ENCODE data around the gene HCST.

HCST gene

DNA sequence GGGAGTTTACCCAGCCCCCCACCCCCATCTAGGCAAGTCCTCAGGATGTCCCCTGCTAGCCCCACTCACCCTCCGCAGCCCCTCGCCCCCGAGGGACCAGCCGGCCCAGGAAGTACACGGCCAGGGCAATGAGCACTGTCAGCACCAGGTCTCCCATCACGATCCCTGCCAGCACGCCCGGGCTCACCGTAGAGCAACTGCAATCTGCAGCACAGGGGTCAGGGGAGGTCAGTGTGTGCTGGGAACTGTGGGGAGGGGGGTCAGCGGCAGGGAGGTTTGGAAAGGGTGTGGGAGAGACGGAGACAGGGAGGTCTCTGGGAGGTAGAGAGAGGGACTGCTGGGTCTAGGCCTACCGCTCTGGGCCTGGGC lies 5.0 kb downstream of the HCST start:
- H3K4ac ChIP-seq (ENCODE audit: low read depth, low read length) = no peak overlapping the region
- H3K79me2 ChIP-seq (ENCODE audit: control insufficient read depth, insufficient read depth, low read length, poor library complexity) = no peaks in the 10 kb centered on the region
- H2AFZ ChIP-seq (ENCODE audit: insufficient read depth, low read length, poor library complexity) = no peak overlapping the region
- no peak overlapping the region for H3K14ac ChIP-seq (ENCODE audit: low read length)
- no peak overlapping the region for H4K8ac ChIP-seq (ENCODE audit: low read depth, low read length)
- H2BK12ac ChIP-seq (ENCODE audit: low read length) = no peak overlapping the region
- no peak overlapping the region for H3K27ac ChIP-seq (ENCODE audit: low read depth, low read length)
- no peak overlapping the region for H3K18ac ChIP-seq (ENCODE audit: low read length)
- H2BK120ac ChIP-seq (ENCODE audit: insufficient read depth, low read length, poor library complexity) = no peak overlapping the region
- DNase-seq = no peak
- H3K9ac ChIP-seq (ENCODE audit: low read length) = no peak overlapping the region
- H3K27me3 ChIP-seq (ENCODE audit: insufficient read depth, low read length) = no peaks in the 10 kb centered on the region
- no CpG with 5 or more reads among the region's 12 CpGs for WGBS (ENCODE audit: extremely low coverage, insufficient coverage, insufficient read length)
- H3K9me3 ChIP-seq (ENCODE audit: insufficient read depth, low read depth, low read length) = no peaks in the 10 kb centered on the region
- no peaks in the 10 kb centered on the region for H3K79me1 ChIP-seq (ENCODE audit: low read length)
- H2BK5ac ChIP-seq (ENCODE audit: low read depth, low read length, poor library complexity) = no peak overlapping the region
- H2AK5ac ChIP-seq (ENCODE audit: low read length) = no peak overlapping the region
- H3K36me3 ChIP-seq (ENCODE audit: control insufficient read depth in 1 of 2, insufficient read depth in 2 of 2, low read length in 2 of 2) = no peaks in the 10 kb centered on the region
- no peak overlapping the region for H4K12ac ChIP-seq (ENCODE audit: low read depth, low read length)
- no peak overlapping the region for H3K4me3 ChIP-seq (ENCODE audit: low read depth, low read length)
- no peak overlapping the region for H3K23ac ChIP-seq (ENCODE audit: low read length)
- no peak overlapping the region for H4K91ac ChIP-seq (ENCODE audit: low read depth, low read length)
- no peak overlapping the region for H3K4me2 ChIP-seq (ENCODE audit: low read length)
- H3K4me1 ChIP-seq (ENCODE audit: control insufficient read depth in 1 of 2, insufficient read depth in 2 of 2, low read length in 2 of 2) = peaks cover 5 to 7% of the 10 kb centered on the region in 2 experiments

- Histone ChIP-seq H3K27me3 (ENCODE audit: insufficient read depth, low read length) (no peaks in the 10 kb centered on the region), H3K36me3 (ENCODE audit: control insufficient read depth in 1 of 2, insufficient read depth in 2 of 2, low read length in 2 of 2) (no peaks in the 10 kb centered on the region), H3K4me2 (ENCODE audit: low read length) (no peak within 1 kb of the TSS), H3K4me3 (ENCODE audit: low read depth, low read length) (no peak within 1 kb of the TSS), H4K8ac (ENCODE audit: low read depth, low read length) (no peak within 1 kb of the TSS), H2AFZ (ENCODE audit: insufficient read depth, low read length, poor library complexity) (no peak within 1 kb of the TSS), H3K27ac (ENCODE audit: low read depth, low read length) (no peak within 1 kb of the TSS), H3K14ac (ENCODE audit: low read length) (no peak within 1 kb of the TSS), H3K23ac (ENCODE audit: low read length) (no peak within 1 kb of the TSS), H2BK5ac (ENCODE audit: low read depth, low read length, poor library complexity) (no peak within 1 kb of the TSS), H3K79me2 (ENCODE audit: control insufficient read depth, insufficient read depth, low read length, poor library complexity) (no peaks in the 10 kb centered on the region), H2AK5ac (ENCODE audit: low read length) (no peak within 1 kb of the TSS), H2BK120ac (ENCODE audit: insufficient read depth, low read length, poor library complexity) (no peak within 1 kb of the TSS), H4K12ac (ENCODE audit: low read depth, low read length) (no peak within 1 kb of the TSS), H2BK12ac (ENCODE audit: low read length) (no peak within 1 kb of the TSS), H3K79me1 (ENCODE audit: low read length) (no peaks in the 10 kb centered on the region), H4K91ac (ENCODE audit: low read depth, low read length) (no peak within 1 kb of the TSS), H3K9me3 (ENCODE audit: insufficient read depth, low read depth, low read length) (no peaks in the 10 kb centered on the region), H3K4ac (ENCODE audit: low read depth, low read length) (no peak within 1 kb of the TSS), H3K9ac (ENCODE audit: low read length) (no peak within 1 kb of the TSS), H3K4me1 (ENCODE audit: control insufficient read depth in 1 of 2, insufficient read depth in 2 of 2, low read length in 2 of 2) (peaks cover 5 to 6% of the 10 kb centered on the region in 2 experiments), H3K18ac (ENCODE audit: low read length) (no peak within 1 kb of the TSS)
- WGBS (ENCODE audit: extremely low coverage, insufficient coverage, insufficient read length) = no CpG with 5 or more reads among the region's 9 CpGs
- DNase-seq = no peak
Observed at GRCh38 chr19:35908010-35908441, 5.7 kb downstream of the HCST start, which contains the start of gene TYROBP. TSS of gene TYROBP (minus strand) at chr19:35908295. CDS start at chr19:35908228, 67 bp downstream.

GRCh38 chr19:35908973-35909683 lies 6.8 kb downstream of the HCST start:
- Histone ChIP-seq H4K91ac (ENCODE audit: low read depth, low read length) (no peak overlapping the region), H3K79me1 (ENCODE audit: low read length) (no peaks in the 10 kb centered on the region), H2BK12ac (ENCODE audit: low read length) (no peak overlapping the region), H3K36me3 (ENCODE audit: control insufficient read depth in 1 of 2, insufficient read depth in 2 of 2, low read length in 2 of 2) (no peaks in the 10 kb centered on the region), H3K27me3 (ENCODE audit: insufficient read depth, low read length) (no peaks in the 10 kb centered on the region), H3K79me2 (ENCODE audit: control insufficient read depth, insufficient read depth, low read length, poor library complexity) (no peaks in the 10 kb centered on the region), H2BK5ac (ENCODE audit: low read depth, low read length, poor library complexity) (no peak overlapping the region), H3K9me3 (ENCODE audit: insufficient read depth, low read depth, low read length) (no peaks in the 10 kb centered on the region), H3K4ac (ENCODE audit: low read depth, low read length) (no peak overlapping the region), H2AK5ac (ENCODE audit: low read length) (no peak overlapping the region), H3K23ac (ENCODE audit: low read length) (no peak overlapping the region), H3K27ac (ENCODE audit: low read depth, low read length) (no peak overlapping the region), H2BK120ac (ENCODE audit: insufficient read depth, low read length, poor library complexity) (no peak overlapping the region), H3K14ac (ENCODE audit: low read length) (no peak overlapping the region), H3K4me3 (ENCODE audit: low read depth, low read length) (no peak overlapping the region), H4K12ac (ENCODE audit: low read depth, low read length) (no peak overlapping the region), H3K9ac (ENCODE audit: low read length) (no peak overlapping the region), H3K4me2 (ENCODE audit: low read length) (no peak overlapping the region), H2AFZ (ENCODE audit: insufficient read depth, low read length, poor library complexity) (no peak overlapping the region), H3K18ac (ENCODE audit: low read length) (no peak overlapping the region), H4K8ac (ENCODE audit: low read depth, low read length) (no peak overlapping the region), H3K4me1 (ENCODE audit: control insufficient read depth in 1 of 2, insufficient read depth in 2 of 2, low read length in 2 of 2) (no peaks in the 10 kb centered on the region)
- no CpG with 5 or more reads among the region's 10 CpGs for WGBS (ENCODE audit: extremely low coverage, insufficient coverage, insufficient read length)
- peak; percentile 29 to 46 for DNase-seq

- no peak overlapping the region for H4K8ac ChIP-seq (ENCODE audit: low read depth, low read length)
- H2AK5ac ChIP-seq (ENCODE audit: low read length) = no peak overlapping the region
- WGBS (ENCODE audit: extremely low coverage, insufficient coverage, insufficient read length) = no CpG with 5 or more reads among the region's 6 CpGs
- no peak overlapping the region for H4K12ac ChIP-seq (ENCODE audit: low read depth, low read length)
- no peak overlapping the region for H3K9ac ChIP-seq (ENCODE audit: low read length)
- no peaks in the 10 kb centered on the region for H3K79me1 ChIP-seq (ENCODE audit: low read length)
- no peak overlapping the region for H3K4me2 ChIP-seq (ENCODE audit: low read length)
- no peaks in the 10 kb centered on the region for H3K9me3 ChIP-seq (ENCODE audit: insufficient read depth, low read depth, low read length)
- H2BK5ac ChIP-seq (ENCODE audit: low read depth, low read length, poor library complexity) = no peak overlapping the region
- no peak overlapping the region for H2BK12ac ChIP-seq (ENCODE audit: low read length)
- no peak overlapping the region for H2AFZ ChIP-seq (ENCODE audit: insufficient read depth, low read length, poor library complexity)
- no peak overlapping the region for H3K14ac ChIP-seq (ENCODE audit: low read length)
- no peaks in the 10 kb centered on the region for H3K4me1 ChIP-seq (ENCODE audit: control insufficient read depth in 1 of 2, insufficient read depth in 2 of 2, low read length in 2 of 2)
- no peak overlapping the region for H4K91ac ChIP-seq (ENCODE audit: low read depth, low read length)
- no peak overlapping the region for H3K4ac ChIP-seq (ENCODE audit: low read depth, low read length)
- H3K79me2 ChIP-seq (ENCODE audit: control insufficient read depth, insufficient read depth, low read length, poor library complexity) = no peaks in the 10 kb centered on the region
- H2BK120ac ChIP-seq (ENCODE audit: insufficient read depth, low read length, poor library complexity) = no peak overlapping the region
- H3K27me3 ChIP-seq (ENCODE audit: insufficient read depth, low read length) = no peaks in the 10 kb centered on the region
- DNase-seq = no peak
- H3K27ac ChIP-seq (ENCODE audit: low read depth, low read length) = no peak overlapping the region
- H3K18ac ChIP-seq (ENCODE audit: low read length) = no peak overlapping the region
- H3K36me3 ChIP-seq (ENCODE audit: control insufficient read depth in 1 of 2, insufficient read depth in 2 of 2, low read length in 2 of 2) = no peaks in the 10 kb centered on the region
- H3K4me3 ChIP-seq (ENCODE audit: low read depth, low read length) = no peak overlapping the region
- no peak overlapping the region for H3K23ac ChIP-seq (ENCODE audit: low read length)
Observed at GRCh38 chr19:35909684-35910035, 7.3 kb downstream of the HCST start.
